A549 (cell line): Measurements from ENCODE around the gene ELMO3. TPM values are rescaled to one million over a fixed set of nuclear protein-coding genes. Genes with fewer than 3 reads are reported as not detected.

Source experiments
- ATAC-seq, 2 experiments: fragments of 200-7000 bp in 1 of 2; fragments of >200 bp in 1 of 2; cut with Nextera tagmentation in 1 of 2; cut with Tn5 transposase in 1 of 2; 3 replicates each; pipeline versions ENCODE4 v1.8.0 to v1.9.1; 2018 to 2020; ENCODE audit warnings: mild to moderate bottlenecking in 1 of 2, moderate library complexity in 1 of 2
- CTCF ChIA-PET: fragments of 300-600 bp; sonication (Branson Sonifier 250); formaldehyde crosslinking; extraction: SDS; loops from one replicate; lab custom pipeline; 2021; ENCODE audit warnings: antibody characterized with exemption, inconsistent platforms; lab: Yijun Ruan, JAX
- POLR2A ChIA-PET: fragments of 350-600 bp; formaldehyde crosslinking; extraction: SDS; loops from one replicate; lab custom pipeline; 2021; ENCODE audit warnings: antibody characterized with exemption, inconsistent platforms; lab: Yijun Ruan, JAX
- DNase-seq, 2 experiments: peaks; one replicate each; pipeline versions ENCODE4 v3.0.0 to v3.0.0-alpha.2; 2011 to 2016; ENCODE audit warnings: low read depth in 1 of 2, low spot score in 1 of 2
- FAIRE-seq: peaks from 2 replicates; lab custom pipeline; 2011; peaks lifted over from hg19 to GRCh38; lab: Jason Lieb, UNC
- H3K27ac ChIP-seq, 2 experiments: fragments of >200 bp; sonication (Bioruptor Twin); formaldehyde crosslinking; 3 replicates each; pipeline ENCODE4 v1.5.1; 2016 to 2017
- H3K4me1 ChIP-seq: fragments of >200 bp; sonication (Bioruptor Twin); formaldehyde crosslinking; 3 replicates; pipeline ENCODE4 v1.6.1; 2016
- H3K4me2 ChIP-seq: fragments of >200 bp; sonication (Bioruptor Twin); formaldehyde crosslinking; 3 replicates; pipeline ENCODE4 v1.6.1; 2016
- H3K4me3 ChIP-seq: fragments of >200 bp; sonication (Bioruptor Twin); formaldehyde crosslinking; 3 replicates; pipeline ENCODE4 v1.5.1; 2016
- H3K9me3 ChIP-seq: fragments of >200 bp; sonication (Bioruptor Twin); formaldehyde crosslinking; 3 replicates; pipeline ENCODE4 v1.6.1; 2016
- BHLHE40 ChIP-seq: IDR thresholded peaks from 2 replicates; pipeline ENCODE4 v1.6.1; 2012; ENCODE audit warnings: low read depth, low read length, inconsistent platforms
- CEBPB ChIP-seq, 2 experiments: fragments of >200 bp in 1 of 2; sonication (Bioruptor Twin) in 1 of 2; formaldehyde crosslinking in 1 of 2; IDR thresholded peaks; 2 replicates each; pipeline ENCODE4 v1.6.1; 2012 to 2016
- EHF ChIP-seq: fragments of 250-450 bp; sonication (Bioruptor Pico); IDR thresholded peaks from 2 replicates; pipeline ENCODE4 v1.5.0; 2020; ENCODE audit warnings: mild to moderate bottlenecking
- EP300 ChIP-seq, 2 experiments: fragments of >200 bp; sonication (Bioruptor Twin); formaldehyde crosslinking; IDR thresholded peaks; 2 replicates in 1 of 2; 3 replicates in 1 of 2; pipeline ENCODE4 v1.6.1; 2016 to 2017
- FOSL2 ChIP-seq, 2 experiments: fragments of 450-650 bp in 1 of 2; fragments of >200 bp in 1 of 2; sonication (Bioruptor Twin) in 1 of 2; formaldehyde crosslinking; IDR thresholded peaks; 2 replicates each; pipeline versions ENCODE4 v1.5.0 to v1.6.1; 2016 to 2020; ENCODE audit warnings: mild to moderate bottlenecking in 1 of 2, moderate library complexity in 1 of 2
- GATA3 ChIP-seq: IDR thresholded peaks from 2 replicates; pipeline ENCODE4 v1.6.1; 2012; ENCODE audit warnings: borderline replicate concordance
- HDAC2 ChIP-seq: fragments of 200-600 bp; sonication (generic); IDR thresholded peaks from 2 replicates; pipeline ENCODE4 v1.6.1; 2016
- HOXB5 ChIP-seq: fragments of 250-450 bp; sonication (Bioruptor Pico); IDR thresholded peaks from 2 replicates; pipeline ENCODE4 v1.5.0; 2020; ENCODE audit warnings: mild to moderate bottlenecking, moderate library complexity
- JUN ChIP-seq, 2 experiments: fragments of >200 bp; sonication (Bioruptor Twin); formaldehyde crosslinking; IDR thresholded peaks; 2 replicates in 1 of 2; 3 replicates in 1 of 2; pipeline ENCODE4 v1.6.1; 2016 to 2017
- KDM5A ChIP-seq: fragments of 200-600 bp; sonication (generic); IDR thresholded peaks from 2 replicates; pipeline ENCODE4 v1.6.1; 2016; ENCODE audit warnings: antibody characterized with exemption, mild to moderate bottlenecking
- MAFK ChIP-seq: fragments of 450-650 bp; IDR thresholded peaks from 2 replicates; pipeline ENCODE4 v1.6.1; 2014; ENCODE audit not compliant: partially characterized antibody
- MYC ChIP-seq: IDR thresholded peaks from 2 replicates; pipeline ENCODE4 v1.6.1; 2012; ENCODE audit warnings: mild to moderate bottlenecking, inconsistent platforms, low read length, improper control_type of control experiment, borderline replicate concordance
- NFE2L2 ChIP-seq: fragments of 150-350 bp; conservative IDR thresholded peaks from 2 replicates; pipeline ENCODE4 v1.6.1; 2014; ENCODE audit warnings: low read length
- NPAS2 ChIP-seq: fragments of 250-450 bp; sonication (Bioruptor Pico); IDR thresholded peaks from 2 replicates; pipeline ENCODE4 v1.8.0; 2022; ENCODE audit warnings: mild to moderate bottlenecking, moderate library complexity, borderline replicate concordance
- POLR2AphosphoS2 ChIP-seq: conservative IDR thresholded peaks from 2 replicates; pipeline ENCODE4 v1.6.1; 2012; ENCODE audit warnings: low read length, improper control_type of control experiment, inconsistent platforms
- RARB ChIP-seq: fragments of 250-450 bp; sonication (Bioruptor Pico); IDR thresholded peaks from 2 replicates; pipeline ENCODE4 v1.8.0; 2021; ENCODE audit warnings: mild to moderate bottlenecking, moderate library complexity
- RCOR1 ChIP-seq: fragments of 150-350 bp; IDR thresholded peaks from 2 replicates; pipeline ENCODE4 v1.6.1; 2014; ENCODE audit warnings: antibody characterized with exemption, low read length, low read depth
- RFX5 ChIP-seq: fragments of 450-650 bp; IDR thresholded peaks from 2 replicates; pipeline ENCODE4 v1.7.1; 2014; ENCODE audit warnings: antibody characterized with exemption, mild to moderate bottlenecking, moderate library complexity
- RNF2 ChIP-seq: fragments of 200-600 bp; sonication (generic); IDR thresholded peaks from 2 replicates; pipeline ENCODE4 v1.6.1; 2016; ENCODE audit warnings: low read depth, mild to moderate bottlenecking, antibody characterized with exemption, moderate library complexity, borderline replicate concordance
- SREBF2 ChIP-seq: fragments of 450-650 bp; IDR thresholded peaks from 2 replicates; pipeline ENCODE4 v1.6.1; 2014; ENCODE audit warnings: mild to moderate bottlenecking, moderate library complexity
- TFCP2L1 ChIP-seq: fragments of 250-450 bp; sonication (Bioruptor Pico); IDR thresholded peaks from 2 replicates; pipeline ENCODE4 v1.5.0; 2021; ENCODE audit warnings: mild to moderate bottlenecking
- ZC3H11A ChIP-seq: fragments of 450-650 bp; IDR thresholded peaks from 2 replicates; pipeline ENCODE4 v1.6.1; 2014; ENCODE audit warnings: antibody characterized with exemption, mild to moderate bottlenecking
- WGBS: methylation state at CpG from one replicate; pipeline ENCODE4 v1.1.6; 2017; ENCODE audit errors: missing lambda C conversion rate; 5-methylcytosine and 5-hydroxymethylcytosine counted together
- polyA plus RNA-seq, 4 experiments: library from polyadenylated mRNA; depleted of rRNA in 3 of 4; stranded (reverse); fragments of >200 nt; fragmentation: RNase III in 1 of 4; extraction: RNeasy Plus Mini Kit Qiagen cat#74134 plus additional on column Dnase treatment in 1 of 4; gene quantifications; 2 replicates in 3 of 4; 3 replicates in 1 of 4; pipeline ENCODE4 v1.2.3, GENCODE V29; 2011 to 2017
- TF ChIP-seq, protein P1 (sequence below): fragments of >200 bp; sonication (Bioruptor Twin); formaldehyde crosslinking; IDR thresholded peaks from 3 replicates; pipeline ENCODE4 v1.6.1; 2016
- TF ChIP-seq, protein P2 (sequence below): fragments of >200 bp; sonication (Bioruptor Twin); formaldehyde crosslinking; IDR thresholded peaks from 2 replicates; pipeline ENCODE4 v1.6.1; 2016
- TF ChIP-seq, protein P3 (sequence below): fragments of 150-350 bp; IDR thresholded peaks from 2 replicates; pipeline ENCODE4 v1.6.1; 2014; ENCODE audit warnings: low read depth, mild to moderate bottlenecking, low read length
- TF ChIP-seq, protein P4 (sequence below): IDR thresholded peaks from 2 replicates; pipeline ENCODE4 v1.6.1; 2012; ENCODE audit warnings: low read depth, borderline replicate concordance
- TF ChIP-seq, protein P5 (sequence below): fragments of 250-450 bp; sonication (Bioruptor Pico); IDR thresholded peaks from 2 replicates; pipeline ENCODE4 v1.5.0; 2021; ENCODE audit warnings: mild to moderate bottlenecking, moderate library complexity, borderline replicate concordance

The ELMO3 gene
- polyA plus RNA-seq, 2 of the 4 experiments (the other 2 are of a cell fraction), result 0.62 to 1.4 TPM

DNA sequence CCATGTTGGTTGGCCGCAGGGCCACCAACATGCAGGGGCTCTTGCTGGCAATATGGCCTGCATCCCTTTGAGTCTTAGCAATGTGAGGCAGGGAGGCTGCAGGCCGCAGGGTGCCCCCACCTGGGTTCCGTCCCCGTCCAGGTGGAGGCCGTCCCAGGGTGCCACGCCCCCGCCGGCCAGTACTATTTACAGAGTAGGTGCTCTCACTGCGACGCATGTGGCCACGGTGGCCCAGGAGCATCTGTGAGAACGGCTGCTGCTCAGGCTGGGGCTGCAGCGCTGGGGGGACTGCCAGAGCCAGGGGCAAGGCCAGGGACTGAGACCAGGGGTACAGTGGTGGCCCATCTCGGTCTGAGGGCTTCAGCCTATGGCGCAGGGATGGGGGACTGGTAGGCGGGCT, 18.8 kb upstream of the ELMO3 start:
- CTCF ChIA-PET, result interaction anchor here (1.1 kb wide), 1 partner anchor 25 kb away, joined by 5 read pairs; no protein-coding TSS in a partner anchor
- Histone ChIP-seq H3K4me2 (no peak overlapping the region), H3K4me1 (peaks cover 27% of the 10 kb centered on the region), H3K27ac (no peak overlapping the region), H3K4me3 (no peak overlapping the region), H3K9me3 (no peaks in the 10 kb centered on the region)
- WGBS, result 82% methylated on average over 11 of the region's 16 CpGs
- DNase-seq (no peak), FAIRE-seq (no peak), ATAC-seq (no peak)
- TF ChIP-seq TFCP2L1 (CRISPR knock-in tag) (no peak), EP300 (IDR thresholded peaks at IDR 0.05) (no peak), RNF2 (no peak), HOXB5 (CRISPR knock-in tag) (no peak), NFE2L2 (no peak), HDAC2 (no peak)
- POLR2A ChIA-PET, result no interaction called here

DNA sequence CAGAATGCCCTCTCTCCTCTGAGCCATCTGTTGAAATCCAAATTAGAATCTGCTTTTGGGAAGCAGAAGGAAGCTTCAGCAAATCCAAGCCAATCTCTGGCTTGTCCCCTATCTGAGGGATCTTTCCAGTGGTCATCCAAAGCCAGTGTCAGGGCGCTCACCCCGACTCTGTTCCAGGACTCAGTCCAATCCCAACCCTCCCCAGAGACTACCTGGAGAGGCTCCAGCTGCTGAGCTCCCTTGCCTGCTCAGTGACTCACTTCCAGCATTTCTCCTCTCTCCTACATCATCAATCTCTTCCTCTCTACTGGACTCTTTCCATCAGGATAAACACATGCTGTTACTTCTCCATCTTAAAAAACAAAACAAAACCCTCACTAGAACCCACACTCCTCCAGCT, 17.6 kb upstream of the ELMO3 start:
- ATAC-seq (no peak), FAIRE-seq (no peak), DNase-seq (no peak)
- Histone ChIP-seq H3K4me1 (peaks cover 33% of the 10 kb centered on the region), H3K27ac (no peak overlapping the region), H3K4me2 (no peak overlapping the region), H3K9me3 (no peaks in the 10 kb centered on the region), H3K4me3 (no peak overlapping the region)
- TF ChIP-seq MAFK (no peak), RCOR1 (no peak), HDAC2 (no peak), GATA3 (no peak), RNF2 (no peak), SREBF2 (no peak), CEBPB (IDR thresholded peaks at IDR 0.05) (no peak), ZC3H11A (no peak), NPAS2 (CRISPR knock-in tag) (no peak), POLR2AphosphoS2 (no peak), KDM5A (no peak)
- TF ChIP-seq, protein P1, sequence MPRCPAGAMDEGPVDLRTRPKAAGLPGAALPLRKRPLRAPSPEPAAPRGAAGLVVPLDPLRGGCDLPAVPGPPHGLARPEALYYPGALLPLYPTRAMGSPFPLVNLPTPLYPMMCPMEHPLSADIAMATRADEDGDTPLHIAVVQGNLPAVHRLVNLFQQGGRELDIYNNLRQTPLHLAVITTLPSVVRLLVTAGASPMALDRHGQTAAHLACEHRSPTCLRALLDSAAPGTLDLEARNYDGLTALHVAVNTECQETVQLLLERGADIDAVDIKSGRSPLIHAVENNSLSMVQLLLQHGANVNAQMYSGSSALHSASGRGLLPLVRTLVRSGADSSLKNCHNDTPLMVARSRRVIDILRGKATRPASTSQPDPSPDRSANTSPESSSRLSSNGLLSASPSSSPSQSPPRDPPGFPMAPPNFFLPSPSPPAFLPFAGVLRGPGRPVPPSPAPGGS, result no peak
- TF ChIP-seq, protein P2, sequence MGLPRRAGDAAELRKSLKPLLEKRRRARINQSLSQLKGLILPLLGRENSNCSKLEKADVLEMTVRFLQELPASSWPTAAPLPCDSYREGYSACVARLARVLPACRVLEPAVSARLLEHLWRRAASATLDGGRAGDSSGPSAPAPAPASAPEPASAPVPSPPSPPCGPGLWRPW, result no peak
- TF ChIP-seq, protein P3, sequence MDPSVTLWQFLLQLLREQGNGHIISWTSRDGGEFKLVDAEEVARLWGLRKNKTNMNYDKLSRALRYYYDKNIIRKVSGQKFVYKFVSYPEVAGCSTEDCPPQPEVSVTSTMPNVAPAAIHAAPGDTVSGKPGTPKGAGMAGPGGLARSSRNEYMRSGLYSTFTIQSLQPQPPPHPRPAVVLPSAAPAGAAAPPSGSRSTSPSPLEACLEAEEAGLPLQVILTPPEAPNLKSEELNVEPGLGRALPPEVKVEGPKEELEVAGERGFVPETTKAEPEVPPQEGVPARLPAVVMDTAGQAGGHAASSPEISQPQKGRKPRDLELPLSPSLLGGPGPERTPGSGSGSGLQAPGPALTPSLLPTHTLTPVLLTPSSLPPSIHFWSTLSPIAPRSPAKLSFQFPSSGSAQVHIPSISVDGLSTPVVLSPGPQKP, result no peak
- CTCF ChIA-PET, result interaction anchor here (0.6 to 10.7 kb wide), 8 partner anchors 9 to 229 kb away, joined by 3 to 162 read pairs (median 4); partner anchors contain the start of genes B3GNT9 and NOL3
- 68% methylated on average over 2 of the region's 2 CpGs for whole genome bisulfite sequencing
- POLR2A ChIA-PET, result interaction anchor here (0.7 to 1.0 kb wide), 2 partner anchors 11 to 67 kb away, joined by 4 to 5 read pairs; partner anchors contain the start of genes NOL3 and SLC9A5

DNA sequence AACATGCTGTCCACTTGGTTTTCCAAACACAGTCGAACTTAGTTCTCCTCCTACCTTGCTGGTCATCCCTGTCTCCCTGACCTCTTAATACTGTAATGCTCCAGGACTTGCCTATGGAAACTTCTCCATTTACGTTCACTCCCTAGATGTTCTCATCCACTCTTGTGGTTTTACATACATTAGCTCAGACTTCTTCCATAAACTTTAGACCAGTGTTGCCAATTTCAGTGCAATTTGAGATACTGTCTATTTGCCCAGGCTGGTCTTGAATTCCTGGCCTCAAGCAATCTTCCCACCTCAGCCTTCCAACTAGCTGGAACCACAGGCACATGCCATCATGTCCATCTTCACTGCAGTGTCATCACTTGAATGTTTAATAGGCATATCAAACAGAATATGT, 16.6 kb upstream of the ELMO3 start:
- FAIRE-seq (no peak), DNase-seq (no peak), ATAC-seq (no peak)
- Histone ChIP-seq H3K9me3 (no peaks in the 10 kb centered on the region), H3K4me1 (peaks cover 38% of the 10 kb centered on the region), H3K4me2 (peak overlapping the region; percentile 76), H3K4me3 (no peak overlapping the region), H3K27ac (no peak overlapping the region)
- TF ChIP-seq TFCP2L1 (CRISPR knock-in tag) (no peak), JUN (IDR thresholded peaks at IDR 0.05) (no peak), MYC (no peak), EHF (no peak), RARB (CRISPR knock-in tag) (no peak), FOSL2 (IDR thresholded peaks at IDR 0.05) (no peak), FOSL2 (CRISPR knock-in tag; IDR thresholded peaks at IDR 0.05) (no peak), BHLHE40 (no peak), RCOR1 (no peak), RFX5 (no peak), GATA3 (no peak)
- TF ChIP-seq, protein P1, result no peak
- TF ChIP-seq, protein P4, sequence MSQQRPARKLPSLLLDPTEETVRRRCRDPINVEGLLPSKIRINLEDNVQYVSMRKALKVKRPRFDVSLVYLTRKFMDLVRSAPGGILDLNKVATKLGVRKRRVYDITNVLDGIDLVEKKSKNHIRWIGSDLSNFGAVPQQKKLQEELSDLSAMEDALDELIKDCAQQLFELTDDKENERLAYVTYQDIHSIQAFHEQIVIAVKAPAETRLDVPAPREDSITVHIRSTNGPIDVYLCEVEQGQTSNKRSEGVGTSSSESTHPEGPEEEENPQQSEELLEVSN, result no peak
- TF ChIP-seq, protein P5, sequence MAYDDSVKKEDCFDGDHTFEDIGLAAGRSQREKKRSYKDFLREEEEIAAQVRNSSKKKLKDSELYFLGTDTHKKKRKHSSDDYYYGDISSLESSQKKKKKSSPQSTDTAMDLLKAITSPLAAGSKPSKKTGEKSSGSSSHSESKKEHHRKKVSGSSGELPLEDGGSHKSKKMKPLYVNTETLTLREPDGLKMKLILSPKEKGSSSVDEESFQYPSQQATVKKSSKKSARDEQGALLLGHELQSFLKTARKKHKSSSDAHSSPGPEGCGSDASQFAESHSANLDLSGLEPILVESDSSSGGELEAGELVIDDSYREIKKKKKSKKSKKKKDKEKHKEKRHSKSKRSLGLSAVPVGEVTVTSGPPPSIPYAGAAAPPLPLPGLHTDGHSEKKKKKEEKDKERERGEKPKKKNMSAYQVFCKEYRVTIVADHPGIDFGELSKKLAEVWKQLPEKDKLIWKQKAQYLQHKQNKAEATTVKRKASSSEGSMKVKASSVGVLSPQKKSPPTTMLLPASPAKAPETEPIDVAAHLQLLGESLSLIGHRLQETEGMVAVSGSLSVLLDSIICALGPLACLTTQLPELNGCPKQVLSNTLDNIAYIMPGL (CRISPR knock-in tag), result no peak
- ChIA-PET CTCF (interaction anchor here (1.1 to 10.7 kb wide), 5 partner anchors 10 to 228 kb away, joined by 4 to 162 read pairs (median 44); partner anchors contain the start of gene NOL3), POLR2A (interaction anchor here (0.7 kb wide), 1 partner anchor 67 kb away, joined by 5 read pairs; the partner anchor contains the start of gene SLC9A5)
- WGBS, result 88% methylated on average over 2 of the region's 2 CpGs
